ENCODE measurements around the gene IL25. TPM values are rescaled to one million over a fixed set of nuclear protein-coding genes. Genes with fewer than 3 reads are reported as not detected.

IL25 gene
- total and polyA plus RNA-seq, 2 of the 8 experiments (the other 6 are each of a cell fraction or from before 2014, with no cell fraction given) = not detected

- ChIA-PET POLR2A (ENCODE audit: partially characterized antibody) (interaction anchor here (0.6 kb wide), 1 partner anchor 13 kb away, joined by 3 read pairs; no protein-coding TSS in a partner anchor), CTCF (ENCODE audit: partially characterized antibody) (interaction anchor here (2.2 kb wide), 1 partner anchor 25 kb away, joined by 5 read pairs; no protein-coding TSS in a partner anchor)
- no peaks in the 10 kb centered on the region; a peak in 1 of 7 replicates for H3K4me1 ChIP-seq (replicated peaks in 1 of 4; ENCODE audit: control insufficient read depth in 3 of 4, insufficient read depth in 4 of 4, low read length in 3 of 4)
- no peaks in the 10 kb centered on the region for H3K79me2 ChIP-seq (ENCODE audit: control insufficient read depth in 1 of 2, insufficient read depth in 2 of 2, low read length in 2 of 2)
- H3K4ac ChIP-seq (replicated peaks; ENCODE audit: insufficient read length, low read depth, low read length) = no peak overlapping the region
- H3K27me3 ChIP-seq (replicated peaks in 1 of 4; ENCODE audit: control insufficient read depth in 3 of 4, extremely low read depth in 1 of 4, insufficient read depth in 3 of 4, low read length in 3 of 4) = no peaks in the 10 kb centered on the region; a peak in 3 of 7 replicates
- H3K9me3 ChIP-seq (ENCODE audit: insufficient read depth in 2 of 2, low read depth in 1 of 2, low read length in 1 of 2) = no peaks in the 10 kb centered on the region
- no peak overlapping the region for H3K23ac ChIP-seq (ENCODE audit: insufficient read length)
- no peak overlapping the region for H3K27ac ChIP-seq (ENCODE audit: low read depth, low read length)
- H3K79me1 ChIP-seq (ENCODE audit: low read depth, low read length) = no peaks in the 10 kb centered on the region
- no peak overlapping the region for H2BK20ac ChIP-seq (ENCODE audit: low read length)
- H4K5ac ChIP-seq (ENCODE audit: insufficient read length, low read depth, low read length) = no peak overlapping the region
- no peak overlapping the region for H2AFZ ChIP-seq (ENCODE audit: low read length)
- 93% methylated on average over 10 of the region's 10 CpGs; no CpG with 5 or more reads in 1 of the 2 experiments for WGBS, 2 experiments (ENCODE audit: extremely low coverage in 1 of 2, insufficient coverage in 1 of 2, insufficient read length in 1 of 2, insufficient replicate concordance in 2 of 2, low coverage in 1 of 2, low lambda C conversion rate in 2 of 2, missing lambda C conversion rate in 1 of 2)
- H3K9ac ChIP-seq (replicated peaks in 1 of 4; ENCODE audit: extremely low read depth in 1 of 4, low read depth in 3 of 4, low read length in 3 of 4) = no peak overlapping the region
- no peak for TF ChIP-seq EP300 (IDR thresholded peaks at IDR 0.05; ENCODE audit: borderline replicate concordance in 1 of 2, low read depth in 2 of 2, low read length in 2 of 2)
- TF ChIP-seq USF2 (IDR thresholded peaks at IDR 0.05; ENCODE audit: low read length) = no peak
- no peak for TF ChIP-seq FOSL1 (IDR thresholded peaks at IDR 0.05; ENCODE audit: insufficient read depth, low read depth, low read length)
- no peak for TF ChIP-seq ASH2L (IDR thresholded peaks at IDR 0.05; ENCODE audit: low read length)
- TF ChIP-seq ATF3 (IDR thresholded peaks at IDR 0.05; ENCODE audit: insufficient read depth, low read depth, low read length) = no peak
- TF ChIP-seq CREB1 (IDR thresholded peaks at IDR 0.05) = no peak
- no peak overlapping the region for H3K56ac ChIP-seq (replicated peaks; ENCODE audit: insufficient read length, low read depth, low read length)
- no peaks in the 10 kb centered on the region for H3K36me3 ChIP-seq (ENCODE audit: control insufficient read depth in 2 of 4, insufficient read depth in 4 of 4, low read length in 3 of 4)
- no peaks in the 10 kb centered on the region for H3K23me2 ChIP-seq (ENCODE audit: low read depth, low read length)
- FAIRE-seq (no peak), DNase-seq (ENCODE audit: low read depth in 1 of 2, low spot score in 2 of 2) (no peak)
- no peak overlapping the region for H2AK5ac ChIP-seq (ENCODE audit: low read depth, low read length)
- H4K20me1 ChIP-seq (replicated peaks in 1 of 2; ENCODE audit: control insufficient read depth in 1 of 2, insufficient read depth in 2 of 2, low read length in 2 of 2) = peaks cover 0 to 2% of the 10 kb centered on the region in 2 experiments
- H2BK15ac ChIP-seq (ENCODE audit: low read length) = no peak overlapping the region
- H2BK12ac ChIP-seq (ENCODE audit: low read depth, low read length) = no peak overlapping the region
- H2BK5ac ChIP-seq (ENCODE audit: low read depth, low read length) = no peak overlapping the region
- H3K4me3 ChIP-seq (ENCODE audit: extremely low read depth in 1 of 4, insufficient read depth in 2 of 4, low read depth in 3 of 4, low read length in 4 of 4) = no peak overlapping the region
- no peak overlapping the region; a peak in 1 of 4 replicates for H3K4me2 ChIP-seq (ENCODE audit: insufficient read depth in 1 of 2, low read depth in 2 of 2, low read length in 2 of 2)
- H3K18ac ChIP-seq (ENCODE audit: extremely low read depth, low read length) = no peak overlapping the region
- H4K8ac ChIP-seq (ENCODE audit: extremely low read depth, insufficient read depth, low read length) = no peak overlapping the region
- no peak overlapping the region for H4K91ac ChIP-seq (replicated peaks; ENCODE audit: insufficient read length, low read length)
- no peak overlapping the region for H3K14ac ChIP-seq (ENCODE audit: insufficient read length)
- H2BK120ac ChIP-seq (replicated peaks; ENCODE audit: low read depth, low read length) = no peak overlapping the region
These were observed 32.5 kb downstream of the IL25 start for GRCh38 chr14:23405096-23405495.

Data from H1 (cell line).